HCT116 (cell line): ENCODE results near the gene PRRX2. TPM values are rescaled to one million over a fixed set of nuclear protein-coding genes. Genes with fewer than 3 reads are reported as not detected.

ENCODE experiments used
- ATAC-seq: fragments of 200-7000 bp; cut with Tn5 transposase; 2 replicates; pipeline ENCODE4 v1.9.1; 2020; ENCODE audit warnings: mild to moderate bottlenecking, moderate library complexity
- BruUV-seq: library from RNA; stranded (reverse); fragments of 400-500 nt; replicated peaks from 2 replicates; lab custom pipeline; 2021; lab: Mats Ljungman, UMichigan
- CTCF ChIA-PET: fragments of 300-600 bp; sonication (Branson Sonifier 250); formaldehyde crosslinking; loops from one replicate; lab custom pipeline; 2021; ENCODE audit warnings: antibody characterized with exemption; lab: Charles Lee
- POLR2A ChIA-PET: fragments of 300-600, 350-600 bp; sonication (Branson Sonifier 250); formaldehyde crosslinking; loops from one replicate; lab custom pipeline; 2021; ENCODE audit warnings: antibody characterized with exemption; lab: Charles Lee
- RAD21 ChIA-PET, 2 experiments: fragments of 300-600 bp; sonication (Branson Sonifier 250); formaldehyde crosslinking; loops; one replicate each; lab custom pipeline; 2023; ENCODE audit warnings: low total read pairs in 2 of 2; ENCODE audit not compliant: uncharacterized antibody in 2 of 2, unreplicated experiment in 2 of 2, low non-redundant PET in 1 of 2; lab: Charles Lee
- DNase-seq: peaks from one replicate; pipeline ENCODE4 v3.0.0-alpha.2; 2010; ENCODE audit warnings: low read depth, low spot score
- H2AFZ ChIP-seq: fragments of 200-600 bp; shearing (Covaris generic), sonication (generic); 2 replicates; pipeline ENCODE4 v1.6.1; 2017; ENCODE audit warnings: low read depth, mixed run types, mixed read lengths, antibody characterized with exemption, low read length; ENCODE audit not compliant: poor library complexity, severe bottlenecking
- H3K27ac ChIP-seq: 2 replicates; pipeline ENCODE4 v1.5.1; 2012; ENCODE audit warnings: low read depth, low read length
- H3K27me3 ChIP-seq: fragments of 200-600 bp; sonication (generic); 2 replicates; pipeline ENCODE4 v1.6.1; 2016; ENCODE audit warnings: mixed run types, low read length, mixed read lengths; ENCODE audit not compliant: insufficient read depth
- H3K36me3 ChIP-seq, 2 experiments: fragments of 200-500 bp in 1 of 2; fragments of 200-600 bp in 1 of 2; sonication (Bioruptor generic) in 1 of 2; sonication (generic) in 1 of 2; 2 replicates each; pipeline versions ENCODE4 v1.5.1 to v1.6.1; 2014 to 2016; ENCODE audit warnings: low read length in 2 of 2, inconsistent platforms in 1 of 2, mixed read lengths in 1 of 2, mixed run types in 1 of 2; ENCODE audit not compliant: insufficient read depth in 2 of 2, control insufficient read depth in 1 of 2
- H3K4me1 ChIP-seq, 2 experiments: fragments of 200-600 bp in 1 of 2; sonication (generic) in 1 of 2; 2 replicates each; pipeline versions ENCODE4 v1.5.1 to v1.6.1; 2012 to 2017; ENCODE audit warnings: low read length in 2 of 2, inconsistent platforms in 1 of 2, mild to moderate bottlenecking in 1 of 2, mixed read lengths in 1 of 2, mixed run types in 1 of 2, moderate library complexity in 1 of 2; ENCODE audit not compliant: insufficient read depth in 2 of 2, control insufficient read depth in 1 of 2
- H3K4me2 ChIP-seq: fragments of 200-600 bp; sonication (generic); 2 replicates; pipeline ENCODE4 v1.6.1; 2017; ENCODE audit warnings: mixed run types, low read length, mixed read lengths
- H3K4me3 ChIP-seq, 2 experiments: fragments of 200-600 bp in 1 of 2; sonication (generic) in 1 of 2; replicated peaks in 1 of 2; 2 replicates each; pipeline ENCODE4 v1.5.1; 2011 to 2016; ENCODE audit warnings: low read length in 2 of 2, control low read depth in 1 of 2, low read depth in 1 of 2, mild to moderate bottlenecking in 1 of 2, mixed read lengths in 1 of 2, mixed run types in 1 of 2
- H3K79me2 ChIP-seq: fragments of 200-600 bp; sonication (generic); 2 replicates; pipeline ENCODE4 v1.6.1; 2017; ENCODE audit warnings: mild to moderate bottlenecking, mixed run types, low read length, moderate library complexity, mixed read lengths; ENCODE audit not compliant: insufficient read depth
- H3K9ac ChIP-seq: fragments of 200-600 bp; sonication (generic); 2 replicates; pipeline ENCODE4 v1.6.1; 2016; ENCODE audit warnings: low read length, mixed read lengths
- H3K9me2 ChIP-seq: fragments of 200-600 bp; sonication (generic), shearing (Covaris generic); 2 replicates; pipeline ENCODE4 v1.6.1; 2017; ENCODE audit warnings: mixed run types, mild to moderate bottlenecking, moderate library complexity; ENCODE audit not compliant: insufficient read depth
- H3K9me3 ChIP-seq, 2 experiments: fragments of 200-500 bp in 1 of 2; fragments of 200-600 bp in 1 of 2; sonication (Bioruptor generic) in 1 of 2; sonication (generic) in 1 of 2; 2 replicates each; pipeline ENCODE4 v1.6.1; 2014 to 2017; ENCODE audit warnings: low read length in 2 of 2, mixed read lengths in 2 of 2, inconsistent platforms in 1 of 2, low read depth in 1 of 2, mild to moderate bottlenecking in 1 of 2, mixed run types in 1 of 2, moderate library complexity in 1 of 2; ENCODE audit not compliant: control insufficient read depth in 1 of 2, insufficient read depth in 1 of 2
- H4K20me1 ChIP-seq: fragments of 200-600 bp; sonication (generic), shearing (Covaris generic); 2 replicates; pipeline ENCODE4 v1.6.1; 2017; ENCODE audit warnings: mixed run types, mild to moderate bottlenecking, moderate library complexity; ENCODE audit not compliant: insufficient read depth
- CBX3 ChIP-seq: IDR thresholded peaks from 2 replicates; pipeline ENCODE4 v1.6.1; 2012; ENCODE audit warnings: low read depth
- CEBPB ChIP-seq: IDR thresholded peaks from 2 replicates; pipeline ENCODE4 v1.6.1; 2012; ENCODE audit warnings: low read depth
- ELF1 ChIP-seq: IDR thresholded peaks from 2 replicates; pipeline ENCODE4 v1.6.1; 2012; ENCODE audit warnings: low read depth, borderline replicate concordance
- EZH2 ChIP-seq: fragments of 200-600 bp; sonication (generic); IDR thresholded peaks from 2 replicates; pipeline ENCODE4 v1.6.1; 2017; ENCODE audit warnings: antibody characterized with exemption, mixed run types
- FOSL1 ChIP-seq: IDR thresholded peaks from 2 replicates; pipeline ENCODE4 v1.6.1; 2012; ENCODE audit warnings: low read depth
- JUND ChIP-seq: IDR thresholded peaks from 2 replicates; pipeline ENCODE4 v1.6.1; 2012
- POLR2A ChIP-seq: IDR thresholded peaks from 2 replicates; pipeline ENCODE4 v1.7.0; 2011; ENCODE audit warnings: borderline replicate concordance; ENCODE audit not compliant: insufficient read depth, insufficient read length; ENCODE audit errors: extremely low read depth
- POLR2AphosphoS5 ChIP-seq: IDR thresholded peaks from 2 replicates; pipeline ENCODE4 v1.6.1; 2011; ENCODE audit warnings: mild to moderate bottlenecking, low read depth, low read length, moderate library complexity
- RAD21 ChIP-seq: IDR thresholded peaks from 2 replicates; pipeline ENCODE4 v1.6.1; 2012; ENCODE audit warnings: low read depth, mild to moderate bottlenecking
- SIN3A ChIP-seq: IDR thresholded peaks from 2 replicates; pipeline ENCODE4 v1.6.1; 2012; ENCODE audit warnings: low read depth
- SP1 ChIP-seq: IDR thresholded peaks from 2 replicates; pipeline ENCODE4 v1.6.1; 2012; ENCODE audit warnings: low read depth
- SRF ChIP-seq: IDR thresholded peaks from 2 replicates; pipeline ENCODE4 v1.6.1; 2012; ENCODE audit warnings: low read depth
- TCF7L2 ChIP-seq: IDR thresholded peaks from 2 replicates; pipeline ENCODE4 v1.7.0; 2011; ENCODE audit warnings: borderline replicate concordance, inconsistent platforms; ENCODE audit not compliant: insufficient read depth, insufficient read length; ENCODE audit errors: extremely low read depth
- YY1 ChIP-seq: IDR thresholded peaks from 2 replicates; pipeline ENCODE4 v1.6.1; 2011; ENCODE audit warnings: low read length, low read depth, moderate library complexity, mild to moderate bottlenecking; ENCODE audit not compliant: insufficient replicate concordance; ENCODE audit errors: extremely low read depth
- ZNF274 ChIP-seq: fragments of 200-500 bp; sonication (Bioruptor generic); IDR thresholded peaks from 2 replicates; pipeline ENCODE4 v1.6.1; 2014; ENCODE audit warnings: mild to moderate bottlenecking, low read depth, low read length, inconsistent platforms
- intact Hi-C: fragments of 100-400 bp; cut with micrococcal nuclease; formaldehyde crosslinking; loops from 2 replicates; pipeline ENCODE4 v1.10.0; 2022
- total RNA-seq: library from RNA; stranded (reverse); gene quantifications from one replicate; pipeline ENCODE4 v1.2.1, GENCODE V29; 2021; ENCODE audit not compliant: unreplicated experiment
- TF ChIP-seq, protein P1 (sequence below): IDR thresholded peaks from 2 replicates; pipeline ENCODE4 v1.6.1; 2012
- TF ChIP-seq, protein P2 (sequence below): IDR thresholded peaks from 2 replicates; pipeline ENCODE4 v1.6.1; 2012; ENCODE audit warnings: low read depth
- TF ChIP-seq, protein P3 (sequence below): IDR thresholded peaks from 2 replicates; pipeline ENCODE4 v1.6.1; 2012
- TF ChIP-seq, protein P4 (sequence below): IDR thresholded peaks from 2 replicates; pipeline ENCODE4 v1.6.1; 2011; ENCODE audit warnings: mild to moderate bottlenecking, low read length, moderate library complexity; ENCODE audit not compliant: insufficient replicate concordance; ENCODE audit errors: extremely low read depth
- TF ChIP-seq, protein P5 (sequence below), 3 experiments: fragments of 200-600 bp in 1 of 3; sonication (generic) in 1 of 3; IDR thresholded peaks in 2 of 3; conservative IDR thresholded peaks in 1 of 3; 2 replicates each; pipeline ENCODE4 v1.5.1; 2012 to 2017; ENCODE audit warnings: low read depth in 2 of 3, low read length in 2 of 3, antibody characterized with exemption in 1 of 3, borderline replicate concordance in 1 of 3, control low read depth in 1 of 3, mild to moderate bottlenecking in 1 of 3, mixed read lengths in 1 of 3, mixed run types in 1 of 3, moderate library complexity in 1 of 3; ENCODE audit not compliant: insufficient read depth in 1 of 3

The PRRX2 gene
- total RNA-seq, 1 experiment from 2014 or later: 25.5 TPM

DNA sequence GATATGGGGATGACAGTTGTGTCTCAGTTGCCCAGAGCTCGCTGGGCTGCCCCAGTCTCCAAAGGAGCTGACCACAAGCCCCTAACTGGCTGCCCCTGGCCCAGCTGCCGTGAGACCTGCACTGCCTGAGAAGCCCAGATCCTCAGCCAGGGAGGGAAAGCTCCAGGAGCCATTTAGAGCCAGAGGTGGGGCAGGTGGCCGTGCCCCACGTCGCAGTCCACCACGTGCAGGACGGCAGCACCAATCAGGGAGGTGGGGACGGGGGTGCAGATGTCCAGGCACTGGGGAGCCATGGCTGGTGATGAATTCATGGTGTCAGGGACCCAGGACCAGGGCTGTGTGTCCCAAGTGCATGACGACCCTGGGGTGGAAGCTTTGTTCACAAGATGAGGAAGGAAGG is 13.4 kb downstream of the PRRX2 start:
- H3K4me2 ChIP-seq: no peak overlapping the region
- ATAC-seq (no peak), DNase-seq (no peak)
- H3K79me2 ChIP-seq: no peaks in the 10 kb centered on the region
- H3K27me3 ChIP-seq: no peaks in the 10 kb centered on the region
- TF ChIP-seq, protein P1, sequence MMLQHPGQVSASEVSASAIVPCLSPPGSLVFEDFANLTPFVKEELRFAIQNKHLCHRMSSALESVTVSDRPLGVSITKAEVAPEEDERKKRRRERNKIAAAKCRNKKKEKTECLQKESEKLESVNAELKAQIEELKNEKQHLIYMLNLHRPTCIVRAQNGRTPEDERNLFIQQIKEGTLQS: no peak
- TF ChIP-seq, protein P2, sequence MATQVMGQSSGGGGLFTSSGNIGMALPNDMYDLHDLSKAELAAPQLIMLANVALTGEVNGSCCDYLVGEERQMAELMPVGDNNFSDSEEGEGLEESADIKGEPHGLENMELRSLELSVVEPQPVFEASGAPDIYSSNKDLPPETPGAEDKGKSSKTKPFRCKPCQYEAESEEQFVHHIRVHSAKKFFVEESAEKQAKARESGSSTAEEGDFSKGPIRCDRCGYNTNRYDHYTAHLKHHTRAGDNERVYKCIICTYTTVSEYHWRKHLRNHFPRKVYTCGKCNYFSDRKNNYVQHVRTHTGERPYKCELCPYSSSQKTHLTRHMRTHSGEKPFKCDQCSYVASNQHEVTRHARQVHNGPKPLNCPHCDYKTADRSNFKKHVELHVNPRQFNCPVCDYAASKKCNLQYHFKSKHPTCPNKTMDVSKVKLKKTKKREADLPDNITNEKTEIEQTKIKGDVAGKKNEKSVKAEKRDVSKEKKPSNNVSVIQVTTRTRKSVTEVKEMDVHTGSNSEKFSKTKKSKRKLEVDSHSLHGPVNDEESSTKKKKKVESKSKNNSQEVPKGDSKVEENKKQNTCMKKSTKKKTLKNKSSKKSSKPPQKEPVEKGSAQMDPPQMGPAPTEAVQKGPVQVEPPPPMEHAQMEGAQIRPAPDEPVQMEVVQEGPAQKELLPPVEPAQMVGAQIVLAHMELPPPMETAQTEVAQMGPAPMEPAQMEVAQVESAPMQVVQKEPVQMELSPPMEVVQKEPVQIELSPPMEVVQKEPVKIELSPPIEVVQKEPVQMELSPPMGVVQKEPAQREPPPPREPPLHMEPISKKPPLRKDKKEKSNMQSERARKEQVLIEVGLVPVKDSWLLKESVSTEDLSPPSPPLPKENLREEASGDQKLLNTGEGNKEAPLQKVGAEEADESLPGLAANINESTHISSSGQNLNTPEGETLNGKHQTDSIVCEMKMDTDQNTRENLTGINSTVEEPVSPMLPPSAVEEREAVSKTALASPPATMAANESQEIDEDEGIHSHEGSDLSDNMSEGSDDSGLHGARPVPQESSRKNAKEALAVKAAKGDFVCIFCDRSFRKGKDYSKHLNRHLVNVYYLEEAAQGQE: no peak
- TF ChIP-seq EZH2 (no peak), FOSL1 (no peak), CBX3 (no peak), SP1 (no peak), SRF (no peak), YY1 (no peak), SIN3A (no peak), CEBPB (no peak), ELF1 (no peak), ZNF274 (no peak), TCF7L2 (no peak), POLR2A (no peak), POLR2AphosphoS5 (no peak), RAD21 (no peak), JUND (no peak)
- TF ChIP-seq, protein P3, sequence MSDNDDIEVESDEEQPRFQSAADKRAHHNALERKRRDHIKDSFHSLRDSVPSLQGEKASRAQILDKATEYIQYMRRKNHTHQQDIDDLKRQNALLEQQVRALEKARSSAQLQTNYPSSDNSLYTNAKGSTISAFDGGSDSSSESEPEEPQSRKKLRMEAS: no peak
- TF ChIP-seq, protein P4, sequence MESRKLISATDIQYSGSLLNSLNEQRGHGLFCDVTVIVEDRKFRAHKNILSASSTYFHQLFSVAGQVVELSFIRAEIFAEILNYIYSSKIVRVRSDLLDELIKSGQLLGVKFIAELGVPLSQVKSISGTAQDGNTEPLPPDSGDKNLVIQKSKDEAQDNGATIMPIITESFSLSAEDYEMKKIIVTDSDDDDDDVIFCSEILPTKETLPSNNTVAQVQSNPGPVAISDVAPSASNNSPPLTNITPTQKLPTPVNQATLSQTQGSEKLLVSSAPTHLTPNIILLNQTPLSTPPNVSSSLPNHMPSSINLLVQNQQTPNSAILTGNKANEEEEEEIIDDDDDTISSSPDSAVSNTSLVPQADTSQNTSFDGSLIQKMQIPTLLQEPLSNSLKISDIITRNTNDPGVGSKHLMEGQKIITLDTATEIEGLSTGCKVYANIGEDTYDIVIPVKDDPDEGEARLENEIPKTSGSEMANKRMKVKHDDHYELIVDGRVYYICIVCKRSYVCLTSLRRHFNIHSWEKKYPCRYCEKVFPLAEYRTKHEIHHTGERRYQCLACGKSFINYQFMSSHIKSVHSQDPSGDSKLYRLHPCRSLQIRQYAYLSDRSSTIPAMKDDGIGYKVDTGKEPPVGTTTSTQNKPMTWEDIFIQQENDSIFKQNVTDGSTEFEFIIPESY: no peak
- TF ChIP-seq, protein P5, sequence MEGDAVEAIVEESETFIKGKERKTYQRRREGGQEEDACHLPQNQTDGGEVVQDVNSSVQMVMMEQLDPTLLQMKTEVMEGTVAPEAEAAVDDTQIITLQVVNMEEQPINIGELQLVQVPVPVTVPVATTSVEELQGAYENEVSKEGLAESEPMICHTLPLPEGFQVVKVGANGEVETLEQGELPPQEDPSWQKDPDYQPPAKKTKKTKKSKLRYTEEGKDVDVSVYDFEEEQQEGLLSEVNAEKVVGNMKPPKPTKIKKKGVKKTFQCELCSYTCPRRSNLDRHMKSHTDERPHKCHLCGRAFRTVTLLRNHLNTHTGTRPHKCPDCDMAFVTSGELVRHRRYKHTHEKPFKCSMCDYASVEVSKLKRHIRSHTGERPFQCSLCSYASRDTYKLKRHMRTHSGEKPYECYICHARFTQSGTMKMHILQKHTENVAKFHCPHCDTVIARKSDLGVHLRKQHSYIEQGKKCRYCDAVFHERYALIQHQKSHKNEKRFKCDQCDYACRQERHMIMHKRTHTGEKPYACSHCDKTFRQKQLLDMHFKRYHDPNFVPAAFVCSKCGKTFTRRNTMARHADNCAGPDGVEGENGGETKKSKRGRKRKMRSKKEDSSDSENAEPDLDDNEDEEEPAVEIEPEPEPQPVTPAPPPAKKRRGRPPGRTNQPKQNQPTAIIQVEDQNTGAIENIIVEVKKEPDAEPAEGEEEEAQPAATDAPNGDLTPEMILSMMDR (IDR thresholded peaks at IDR 0.05 in 2 of 3, conservative IDR thresholded peaks at IDR 0.05 in 1 of 3; ENCODE audit: borderline replicate concordance in 1 of 3, insufficient read depth in 1 of 3, low read depth in 2 of 3, low read length in 2 of 3): no peak
- H3K9me3 ChIP-seq: no peaks in the 10 kb centered on the region
- no peaks in the 10 kb centered on the region for H3K36me3 ChIP-seq
- H3K27ac ChIP-seq: no peak overlapping the region
- intact Hi-C loops: no loop called here
- CTCF ChIA-PET: no interaction called here
- peaks cover 0 to 13% of the 10 kb centered on the region in 2 experiments; a peak in 2 of 4 replicates for H3K4me1 ChIP-seq
- BruUV-seq: no TSS peak
- no peaks in the 10 kb centered on the region for H3K9me2 ChIP-seq
- H3K9ac ChIP-seq: no peak overlapping the region
- RAD21 ChIA-PET: no interaction called here
- no peak overlapping the region for H2AFZ ChIP-seq
- H3K4me3 ChIP-seq: no peak overlapping the region
- no peaks in the 10 kb centered on the region for H4K20me1 ChIP-seq
- POLR2A ChIA-PET: no interaction called here
